Measurements from ENCODE around the gene APOD.
"Not testable (repeated sequence)": the region's sequence is repeated elsewhere in the genome, so short reads cannot be mapped to it uniquely, and the experiment has no call there.

The APOD gene

DNA sequence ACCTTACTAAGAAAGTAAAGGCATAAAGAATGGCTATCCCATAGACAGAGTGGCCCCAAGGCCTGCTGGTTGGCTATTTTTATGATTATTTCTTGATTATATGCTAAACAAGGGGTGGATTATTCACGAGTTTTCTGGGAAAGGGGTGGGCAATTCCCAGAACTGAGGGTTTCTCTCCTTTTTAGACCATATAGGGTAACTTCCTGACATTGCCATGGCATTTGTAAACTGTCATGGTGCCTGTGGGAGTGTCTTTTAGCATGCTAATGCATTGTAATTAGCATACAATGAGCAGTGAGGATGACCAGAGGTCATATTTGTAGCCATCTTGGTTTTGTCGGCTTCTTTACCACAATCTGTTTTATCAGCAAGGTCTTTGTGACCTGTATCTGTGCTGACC is 18.0 kb upstream of the APOD start:
- H3K4me3 Mint-ChIP-seq; H3K4me1 Mint-ChIP-seq; DNase-seq (ENCODE audit: low spot score in 2 of 2); H3K9me3 Mint-ChIP-seq; ATAC-seq; H3K27ac Mint-ChIP-seq; H3K36me3 Mint-ChIP-seq: not testable (repeated sequence)

DNA sequence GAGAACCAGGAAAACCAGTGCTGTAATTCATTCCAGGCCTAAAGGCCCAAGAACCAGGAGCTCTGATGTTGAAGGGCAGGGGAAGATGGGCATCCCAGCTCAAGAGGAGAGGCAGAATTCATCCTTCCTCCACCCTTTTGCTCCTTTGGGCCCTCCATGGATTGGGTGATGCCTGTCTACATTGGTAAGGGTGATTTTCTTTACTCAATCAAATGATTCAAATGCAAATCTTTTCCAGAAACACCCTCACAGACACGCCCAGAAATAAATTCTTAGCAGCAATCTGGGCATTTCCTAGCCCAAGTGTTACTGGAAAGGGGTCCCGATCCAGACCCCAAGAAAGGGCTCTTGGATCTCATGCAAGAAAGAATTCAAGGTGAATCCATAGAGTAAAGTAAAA is 17.6 kb upstream of the APOD start:
- Mint-ChIP-seq H3K4me1 (peaks cover 8% of the 10 kb centered on the region), H3K9me3 (peaks cover under 1% of the 10 kb centered on the region), H3K36me3 (no peaks in the 10 kb centered on the region), H3K27ac (no peak overlapping the region), H3K4me3 (no peak overlapping the region)
- ATAC-seq (no peak), DNase-seq (ENCODE audit: low spot score in 2 of 2) (no peak)

DNA sequence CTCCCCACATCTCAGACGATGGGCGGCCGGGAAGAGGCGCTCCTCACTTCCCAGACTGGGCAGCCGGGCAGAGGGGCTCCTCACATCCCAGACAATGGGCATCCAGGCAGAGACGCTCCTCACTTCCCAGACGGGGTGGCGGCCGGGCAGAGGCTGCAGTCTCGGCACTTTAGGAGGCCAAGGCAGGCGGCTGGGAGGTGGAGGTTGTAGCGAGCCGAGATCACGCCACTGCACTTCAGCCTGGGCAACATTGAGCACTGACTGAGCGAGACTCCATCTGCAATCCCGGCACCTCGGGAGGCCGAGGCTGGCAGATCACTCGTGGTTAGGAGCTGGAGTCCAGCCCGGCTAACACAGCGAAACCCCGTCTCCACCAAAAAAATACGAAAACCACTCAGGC is 16.2 kb upstream of the APOD start:
- not testable (repeated sequence) for DNase-seq (ENCODE audit: low spot score in 2 of 2); H3K4me3 Mint-ChIP-seq; H3K4me1 Mint-ChIP-seq; ATAC-seq; H3K9me3 Mint-ChIP-seq; H3K27ac Mint-ChIP-seq; H3K36me3 Mint-ChIP-seq

DNA sequence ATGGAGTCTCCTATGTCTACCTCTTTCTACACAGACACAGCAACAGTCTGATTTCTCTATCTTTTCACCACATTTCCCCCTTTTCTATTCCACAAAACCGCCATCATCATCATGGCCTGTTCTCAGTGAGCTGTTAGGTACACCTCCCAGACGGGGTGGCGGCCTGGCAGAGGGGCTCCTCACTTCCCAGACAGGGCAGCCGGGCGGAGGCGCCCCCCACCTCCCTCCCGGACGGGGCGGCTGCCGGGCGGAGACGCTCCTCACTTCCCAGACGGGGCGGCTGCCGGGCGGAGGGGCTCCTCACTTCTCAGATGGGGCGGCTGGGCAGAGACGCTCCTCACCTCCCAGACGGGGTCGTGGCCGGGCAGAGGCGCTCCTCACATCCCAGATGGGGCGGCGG is 15.8 kb upstream of the APOD start:
- not testable (repeated sequence) for H3K4me3 Mint-ChIP-seq; H3K27ac Mint-ChIP-seq; H3K36me3 Mint-ChIP-seq; H3K9me3 Mint-ChIP-seq; H3K4me1 Mint-ChIP-seq; DNase-seq (ENCODE audit: low spot score in 2 of 2); ATAC-seq

DNA sequence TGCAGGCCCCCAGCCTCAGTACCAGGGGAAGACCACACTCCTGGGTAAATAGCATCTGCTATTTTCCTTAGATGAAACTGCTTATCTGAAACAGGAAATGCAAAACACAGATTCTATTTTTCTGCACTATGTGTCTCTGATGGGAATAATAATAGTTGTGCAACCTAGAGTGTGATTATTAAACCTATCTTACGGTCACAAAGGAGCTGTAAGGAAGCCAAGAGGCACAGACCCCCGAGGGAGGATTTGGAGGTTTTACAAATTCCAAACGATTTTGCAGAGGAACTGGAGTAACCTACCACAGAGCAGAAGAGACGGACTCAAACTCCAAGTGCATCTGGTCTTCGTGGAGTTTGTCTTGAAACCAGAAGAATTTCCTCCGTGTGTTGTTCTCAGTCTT is 14.1 kb upstream of the APOD start:
- no peak overlapping the region for H3K27ac Mint-ChIP-seq
- H3K36me3 Mint-ChIP-seq = no peaks in the 10 kb centered on the region
- H3K4me3 Mint-ChIP-seq = no peak overlapping the region
- ATAC-seq = no peak
- no peak for DNase-seq (ENCODE audit: low spot score in 2 of 2)
- peaks cover 8% of the 10 kb centered on the region for H3K4me1 Mint-ChIP-seq
- H3K9me3 Mint-ChIP-seq = no peaks in the 10 kb centered on the region

DNA sequence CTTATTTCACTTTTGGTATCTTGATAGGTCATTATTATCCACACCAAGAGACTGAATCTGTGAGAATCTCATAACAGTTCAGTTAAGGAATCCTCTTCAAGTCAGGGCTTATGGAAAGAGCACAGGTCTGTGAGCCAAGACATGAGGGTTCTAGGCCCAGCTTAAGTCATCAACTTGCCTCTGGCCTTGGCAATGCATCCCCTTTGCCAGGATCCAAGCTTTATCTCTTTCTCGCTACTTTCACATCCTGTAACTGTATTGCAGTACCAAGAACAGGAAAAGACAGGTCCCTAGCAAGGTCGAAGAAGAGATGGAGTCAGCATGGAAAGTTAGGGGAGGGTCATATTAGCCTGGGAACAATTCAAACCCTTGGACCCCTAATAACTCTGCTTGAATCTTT is 13.5 kb upstream of the APOD start:
- Mint-ChIP-seq H3K4me3 (no peak overlapping the region), H3K9me3 (no peaks in the 10 kb centered on the region), H3K4me1 (peaks cover 8% of the 10 kb centered on the region), H3K27ac (no peak overlapping the region), H3K36me3 (no peaks in the 10 kb centered on the region)
- ATAC-seq (no peak), DNase-seq (ENCODE audit: low spot score in 2 of 2) (no peak)

DNA sequence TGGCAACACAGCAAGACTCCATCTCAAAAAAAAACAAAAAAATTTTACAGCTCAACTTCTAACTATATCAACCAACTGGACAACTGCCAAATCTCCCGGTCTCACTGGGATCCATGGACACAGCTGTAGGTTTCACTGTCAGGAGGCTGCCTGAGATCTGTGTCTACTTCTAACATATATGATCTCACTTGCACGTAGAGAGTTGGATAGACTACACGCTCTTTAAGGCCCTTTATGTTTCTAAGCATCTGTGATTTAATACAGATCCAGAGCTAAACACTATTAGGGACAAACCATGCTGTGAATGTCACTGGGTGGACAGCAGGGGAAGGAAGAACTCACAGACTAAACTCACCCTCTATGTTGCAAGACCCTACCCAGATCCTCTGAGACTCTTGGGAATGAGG is 13.0 kb upstream of the APOD start:
- no peak overlapping the region for H3K27ac Mint-ChIP-seq
- no peaks in the 10 kb centered on the region for H3K9me3 Mint-ChIP-seq
- peaks cover 8% of the 10 kb centered on the region for H3K4me1 Mint-ChIP-seq
- ATAC-seq (no peak), DNase-seq (ENCODE audit: low spot score in 2 of 2) (no peak)
- no peak overlapping the region for H3K4me3 Mint-ChIP-seq
- H3K36me3 Mint-ChIP-seq = no peaks in the 10 kb centered on the region

DNA sequence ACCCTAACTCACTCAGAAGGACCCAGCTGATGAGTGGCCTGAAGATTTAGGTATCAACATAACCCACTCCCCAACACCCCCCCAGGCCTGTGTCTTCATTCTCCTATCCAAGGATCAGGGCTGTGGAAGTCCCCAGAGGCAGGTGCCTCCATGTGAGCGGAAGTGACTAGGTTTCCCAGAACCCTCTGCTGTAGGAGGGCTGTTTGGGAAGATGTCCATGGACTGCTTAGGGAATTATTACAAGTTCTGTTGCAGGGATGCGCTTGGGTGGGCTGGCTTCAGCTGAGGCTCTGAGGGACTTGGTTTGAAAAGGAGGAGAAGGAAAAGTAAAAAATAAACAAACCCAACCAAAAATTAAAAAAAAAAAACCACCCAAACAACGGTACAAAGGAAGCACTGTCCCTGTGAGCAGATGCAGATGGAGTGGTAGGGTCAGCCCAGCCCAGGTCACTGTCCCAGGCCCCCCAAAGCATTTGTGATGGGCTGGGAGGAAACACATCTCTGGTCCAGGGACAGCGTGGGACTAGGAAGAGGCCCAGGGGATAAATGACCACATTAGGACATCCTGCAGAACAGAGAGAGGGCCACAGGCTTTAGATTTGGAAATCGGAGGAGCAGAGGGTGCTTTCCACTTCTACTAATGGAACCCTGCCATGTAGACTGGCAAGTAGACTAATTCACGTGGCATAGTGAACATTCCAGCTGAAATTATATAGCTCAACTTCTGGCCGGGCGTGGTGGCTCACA is 12.2 kb upstream of the APOD start:
- Mint-ChIP-seq H3K27ac (no peak overlapping the region), H3K4me3 (no peak overlapping the region), H3K4me1 (peaks cover 8% of the 10 kb centered on the region), H3K36me3 (no peaks in the 10 kb centered on the region), H3K9me3 (no peaks in the 10 kb centered on the region)
- ATAC-seq (no peak), DNase-seq (ENCODE audit: low spot score in 2 of 2) (no peak)

DNA sequence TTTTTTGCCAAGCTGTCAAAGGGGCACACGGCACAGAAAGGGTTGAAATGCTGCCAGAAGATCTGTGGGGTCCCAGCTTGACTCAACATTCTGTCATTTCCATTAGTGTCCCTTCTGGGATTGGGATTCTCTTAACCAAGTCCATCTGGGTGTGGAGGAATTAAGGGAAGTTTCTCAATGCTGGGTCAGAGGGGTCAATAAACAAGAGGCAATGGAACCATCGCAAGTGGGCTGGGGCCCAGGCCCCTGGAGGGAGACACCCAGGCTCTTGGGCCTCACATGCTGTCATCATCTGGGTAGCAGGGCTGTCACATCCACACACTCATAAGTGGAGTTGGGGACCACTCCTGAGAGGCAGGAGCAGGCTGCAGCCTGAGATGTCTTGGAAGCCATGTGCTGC is 8.1 kb upstream of the APOD start:
- peak; percentile 36 for ATAC-seq
- no peaks in the 10 kb centered on the region for H3K4me1 Mint-ChIP-seq

DNA sequence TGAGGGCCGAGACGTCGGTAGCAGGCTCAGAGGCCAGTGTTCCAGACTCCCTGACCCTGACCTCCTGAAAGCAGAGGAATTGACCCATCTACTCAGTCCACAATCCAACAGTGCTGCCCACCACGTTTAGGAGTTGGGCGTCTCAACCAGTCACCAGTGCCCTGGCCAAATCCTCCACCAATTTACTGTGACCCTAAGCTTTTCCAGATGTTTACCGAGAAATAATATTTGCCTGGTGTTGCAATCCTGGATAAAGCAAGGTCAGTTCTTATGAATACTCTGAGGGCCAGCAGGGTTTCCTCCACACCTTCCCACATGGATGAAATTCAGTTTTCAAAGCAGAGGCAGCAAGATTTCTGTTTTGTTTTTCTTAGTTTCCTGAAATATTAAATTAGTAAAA is 7.5 kb upstream of the APOD start:
- no peaks in the 10 kb centered on the region for H3K9me3 Mint-ChIP-seq
- H3K27ac Mint-ChIP-seq = no peak overlapping the region
- DNase-seq (ENCODE audit: low spot score in 2 of 2) (no peak), ATAC-seq (no peak)
- H3K36me3 Mint-ChIP-seq = no peaks in the 10 kb centered on the region
- H3K4me1 Mint-ChIP-seq = no peaks in the 10 kb centered on the region
- no peak overlapping the region for H3K4me3 Mint-ChIP-seq

More for the DNA sequence above, 8.1 kb upstream of the APOD start:
- no peak overlapping the region for H3K4me3 Mint-ChIP-seq
- no peaks in the 10 kb centered on the region for H3K9me3 Mint-ChIP-seq
- no peak overlapping the region for H3K27ac Mint-ChIP-seq
- H3K36me3 Mint-ChIP-seq = no peaks in the 10 kb centered on the region
- DNase-seq (ENCODE audit: low spot score in 2 of 2) = no peak

DNA sequence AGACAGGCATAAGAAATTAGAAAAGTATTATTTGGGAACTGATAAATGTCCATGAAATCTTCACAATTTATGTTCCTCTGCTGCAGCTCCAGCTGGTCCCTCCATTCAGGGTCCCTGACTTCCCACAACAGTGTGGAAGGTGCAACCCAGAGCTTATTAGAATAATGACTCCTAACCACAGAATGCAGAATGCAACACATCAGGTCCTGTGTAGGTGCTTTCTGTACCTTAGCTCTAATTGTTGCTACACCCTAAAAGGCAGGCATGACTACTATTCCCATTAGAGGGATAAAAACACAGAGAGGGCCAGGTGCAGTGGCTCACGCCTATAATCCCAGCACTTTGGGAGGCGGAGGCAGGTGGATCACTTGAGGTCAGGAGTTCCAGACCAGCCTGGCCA is 6.6 kb upstream of the APOD start:
- not testable (repeated sequence) for DNase-seq (ENCODE audit: low spot score in 2 of 2); H3K4me1 Mint-ChIP-seq; H3K9me3 Mint-ChIP-seq; H3K27ac Mint-ChIP-seq; H3K4me3 Mint-ChIP-seq; H3K36me3 Mint-ChIP-seq; ATAC-seq

DNA sequence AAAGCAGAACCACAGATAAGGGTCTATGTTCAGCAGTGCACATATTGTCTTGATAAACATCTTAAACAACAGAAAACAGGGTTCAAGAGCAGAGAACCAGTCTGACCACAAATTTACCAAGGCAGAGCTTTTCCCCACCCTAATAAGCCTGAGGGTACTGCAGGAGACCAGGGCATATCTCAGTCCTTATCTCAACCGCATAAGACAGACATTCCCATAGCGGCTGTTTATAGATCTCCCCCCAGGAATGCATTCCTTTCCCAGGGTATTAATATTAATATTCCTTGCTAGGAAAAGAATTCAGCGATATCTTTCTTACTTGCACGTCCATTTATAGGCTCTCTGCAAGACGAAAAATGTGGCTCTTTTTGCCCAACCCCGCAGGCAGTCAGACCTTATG is 6.1 kb upstream of the APOD start:
- H3K27ac Mint-ChIP-seq; H3K36me3 Mint-ChIP-seq; ATAC-seq; H3K4me3 Mint-ChIP-seq; H3K9me3 Mint-ChIP-seq; H3K4me1 Mint-ChIP-seq; DNase-seq (ENCODE audit: low spot score in 2 of 2): not testable (repeated sequence)

DNA sequence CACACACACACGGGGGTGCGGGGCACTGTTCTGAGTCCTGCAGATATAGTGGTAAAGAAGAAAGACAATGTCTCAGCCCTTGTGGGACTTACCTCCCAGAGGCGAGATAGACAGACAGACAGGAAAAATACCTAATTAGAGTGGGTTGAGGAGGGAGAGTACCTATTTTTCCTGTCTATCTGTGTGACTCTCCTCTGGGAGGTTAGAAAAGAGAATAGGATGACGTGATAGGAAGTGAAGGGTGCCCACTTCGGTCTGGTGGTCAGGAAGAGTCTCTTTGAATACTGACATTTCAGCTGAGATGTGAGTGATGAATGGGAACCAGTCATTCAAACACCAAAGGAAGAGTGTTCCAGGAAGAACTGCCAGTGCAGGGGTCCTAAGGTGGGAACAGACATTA is 4.1 kb upstream of the APOD start:
- DNase-seq (ENCODE audit: low spot score in 2 of 2) (no peak), ATAC-seq (peak; percentile 49)
- Mint-ChIP-seq H3K4me3 (no peak overlapping the region), H3K9me3 (no peaks in the 10 kb centered on the region), H3K36me3 (no peaks in the 10 kb centered on the region), H3K27ac (no peak overlapping the region), H3K4me1 (no peaks in the 10 kb centered on the region)

DNA sequence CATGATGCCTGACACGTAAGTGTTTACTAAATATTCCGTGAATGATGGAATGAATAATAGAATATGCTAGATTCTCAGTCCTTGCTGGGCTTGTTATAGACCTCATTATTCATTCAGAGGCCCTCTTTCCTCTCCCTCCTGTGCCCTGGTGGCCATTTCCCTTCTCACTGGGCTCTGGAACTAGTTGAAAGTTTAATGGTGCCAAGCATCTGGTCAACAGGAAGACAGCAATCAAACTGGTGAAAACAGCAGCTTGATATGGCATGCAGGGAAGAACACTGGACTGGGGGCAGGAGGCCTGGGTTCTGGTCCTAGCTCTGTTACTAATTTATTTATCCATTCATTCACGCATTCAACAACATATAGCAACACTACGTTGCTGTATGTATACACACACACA is 3.7 kb upstream of the APOD start:
- DNase-seq (ENCODE audit: low spot score in 2 of 2) (no peak), ATAC-seq (no peak)
- H3K4me3 Mint-ChIP-seq = no peak overlapping the region
- no peaks in the 10 kb centered on the region for H3K9me3 Mint-ChIP-seq
- H3K36me3 Mint-ChIP-seq = no peaks in the 10 kb centered on the region
- H3K27ac Mint-ChIP-seq = no peak overlapping the region
- H3K4me1 Mint-ChIP-seq = no peaks in the 10 kb centered on the region

DNA sequence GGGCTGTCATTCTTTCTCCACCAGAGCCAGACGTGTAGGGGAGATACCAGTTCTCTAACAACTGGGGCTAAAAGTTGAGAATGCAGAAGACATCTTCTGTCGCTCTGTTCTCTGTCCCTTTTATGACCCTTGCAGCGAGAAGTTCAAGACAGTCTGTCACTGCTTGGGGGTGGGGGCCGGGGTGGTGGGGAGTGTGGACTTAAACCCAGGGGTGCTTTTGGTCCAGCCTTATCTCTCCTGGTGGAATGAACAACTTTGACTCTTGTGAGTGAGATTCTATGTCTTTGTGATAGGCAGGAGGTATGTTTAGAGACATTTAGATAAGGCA is 767 bp upstream of the APOD start:
- no peaks in the 10 kb centered on the region for H3K36me3 Mint-ChIP-seq

DNA sequence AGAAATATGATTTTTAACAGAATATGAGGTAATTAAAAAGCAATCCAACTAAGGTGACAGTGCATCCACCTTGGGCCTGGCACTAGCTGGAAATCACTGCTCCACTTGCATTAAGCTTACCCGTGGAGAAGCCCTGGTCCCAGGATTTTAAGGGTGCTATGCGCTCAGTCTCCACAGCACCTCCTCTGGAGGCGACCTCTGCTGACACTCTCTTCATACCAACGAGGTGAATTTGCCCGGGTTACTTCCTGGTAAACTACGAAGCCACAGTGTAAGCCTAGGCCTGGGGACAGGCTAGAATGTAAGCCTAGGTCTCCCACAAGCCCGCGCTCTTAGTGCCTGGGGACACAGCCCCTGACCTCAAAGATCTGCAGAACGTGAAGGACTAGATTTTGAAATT is 793 bp downstream of the APOD start:
- H3K36me3 Mint-ChIP-seq = peaks cover 4% of the 10 kb centered on the region
- no peaks in the 10 kb centered on the region for H3K9me3 Mint-ChIP-seq
- no peak overlapping the region for H3K27ac Mint-ChIP-seq
- H3K4me3 Mint-ChIP-seq = no peak overlapping the region
- ATAC-seq = no peak
- DNase-seq (ENCODE audit: low spot score in 2 of 2) = no peak
- H3K4me1 Mint-ChIP-seq = peaks cover under 1% of the 10 kb centered on the region

More for the DNA sequence above, 767 bp upstream of the APOD start:
- Mint-ChIP-seq H3K4me1 (no peaks in the 10 kb centered on the region), H3K4me3 (no peak overlapping the region), H3K9me3 (no peaks in the 10 kb centered on the region), H3K27ac (no peak overlapping the region)
- ATAC-seq (no peak), DNase-seq (ENCODE audit: low spot score in 2 of 2) (no peak)
